ENCODE results near the gene FOSL1. TPM values are rescaled to one million over a fixed set of nuclear protein-coding genes. Genes with fewer than 3 reads are reported as not detected.
A peak's percentile ranks its signal among the peaks of the same experiment; 100 is the strongest.

The FOSL1 gene
- total RNA-seq, 3 donors from 2014 or later (not counting 1 experiment from before 2014, with no cell fraction given), result 3.4 to 9.0 (median 6.8) TPM

GRCh38 chr11:65879617-65880016 is 20.6 kb downstream of the FOSL1 start, which contains the start of gene CTSW:
Gene CTSW (plus strand): TSS chr11:65879837. CDS start chr11:65879855, 18 bp downstream.
- H3K9me3 ChIP-seq (ENCODE audit: control insufficient read depth, insufficient read depth, low read length), result no peaks in the 10 kb centered on the region
- H3K4me1 Mint-ChIP-seq, result peaks cover 41 to 62% of the 10 kb centered on the region in 2 donors
- DNase-seq, result peak; percentile 62 to 75
- TF ChIP-seq, protein P1, sequence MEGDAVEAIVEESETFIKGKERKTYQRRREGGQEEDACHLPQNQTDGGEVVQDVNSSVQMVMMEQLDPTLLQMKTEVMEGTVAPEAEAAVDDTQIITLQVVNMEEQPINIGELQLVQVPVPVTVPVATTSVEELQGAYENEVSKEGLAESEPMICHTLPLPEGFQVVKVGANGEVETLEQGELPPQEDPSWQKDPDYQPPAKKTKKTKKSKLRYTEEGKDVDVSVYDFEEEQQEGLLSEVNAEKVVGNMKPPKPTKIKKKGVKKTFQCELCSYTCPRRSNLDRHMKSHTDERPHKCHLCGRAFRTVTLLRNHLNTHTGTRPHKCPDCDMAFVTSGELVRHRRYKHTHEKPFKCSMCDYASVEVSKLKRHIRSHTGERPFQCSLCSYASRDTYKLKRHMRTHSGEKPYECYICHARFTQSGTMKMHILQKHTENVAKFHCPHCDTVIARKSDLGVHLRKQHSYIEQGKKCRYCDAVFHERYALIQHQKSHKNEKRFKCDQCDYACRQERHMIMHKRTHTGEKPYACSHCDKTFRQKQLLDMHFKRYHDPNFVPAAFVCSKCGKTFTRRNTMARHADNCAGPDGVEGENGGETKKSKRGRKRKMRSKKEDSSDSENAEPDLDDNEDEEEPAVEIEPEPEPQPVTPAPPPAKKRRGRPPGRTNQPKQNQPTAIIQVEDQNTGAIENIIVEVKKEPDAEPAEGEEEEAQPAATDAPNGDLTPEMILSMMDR (IDR thresholded peaks at IDR 0.05), result no peak
- peaks cover 31% of the 10 kb centered on the region for H3K36me3 ChIP-seq (ENCODE audit: control insufficient read depth, insufficient read depth, low read length)
- no peaks in the 10 kb centered on the region for H3K27me3 ChIP-seq (ENCODE audit: control insufficient read depth, insufficient read depth, low read length)
- peak; percentile 60 to 72 (median 71) for ATAC-seq
- peak within 1 kb of the TSS; percentile 90 for H3K4me3 Mint-ChIP-seq
- peak within 1 kb of the TSS; percentile 85 to 95 for H3K27ac Mint-ChIP-seq
- WGBS (ENCODE audit: insufficient coverage), result 6% methylated on average over 7 of the region's 7 CpGs
- no peaks in the 10 kb centered on the region for H3K36me3 Mint-ChIP-seq
- intact Hi-C loops (cut with micrococcal nuclease), result no loop called here
- H3K9me3 Mint-ChIP-seq, result no peaks in the 10 kb centered on the region
- peak within 1 kb of the TSS; percentile 82 for H3K27ac ChIP-seq (ENCODE audit: low read length)
- no peaks in the 10 kb centered on the region for H3K27me3 Mint-ChIP-seq (ENCODE audit: low read depth in 2 of 2)
- H3K4me1 ChIP-seq (ENCODE audit: control insufficient read depth, insufficient read depth, low read length), result peaks cover 74% of the 10 kb centered on the region
- H3K4me3 ChIP-seq (ENCODE audit: low read length), result peak within 1 kb of the TSS; percentile 81

DNA sequence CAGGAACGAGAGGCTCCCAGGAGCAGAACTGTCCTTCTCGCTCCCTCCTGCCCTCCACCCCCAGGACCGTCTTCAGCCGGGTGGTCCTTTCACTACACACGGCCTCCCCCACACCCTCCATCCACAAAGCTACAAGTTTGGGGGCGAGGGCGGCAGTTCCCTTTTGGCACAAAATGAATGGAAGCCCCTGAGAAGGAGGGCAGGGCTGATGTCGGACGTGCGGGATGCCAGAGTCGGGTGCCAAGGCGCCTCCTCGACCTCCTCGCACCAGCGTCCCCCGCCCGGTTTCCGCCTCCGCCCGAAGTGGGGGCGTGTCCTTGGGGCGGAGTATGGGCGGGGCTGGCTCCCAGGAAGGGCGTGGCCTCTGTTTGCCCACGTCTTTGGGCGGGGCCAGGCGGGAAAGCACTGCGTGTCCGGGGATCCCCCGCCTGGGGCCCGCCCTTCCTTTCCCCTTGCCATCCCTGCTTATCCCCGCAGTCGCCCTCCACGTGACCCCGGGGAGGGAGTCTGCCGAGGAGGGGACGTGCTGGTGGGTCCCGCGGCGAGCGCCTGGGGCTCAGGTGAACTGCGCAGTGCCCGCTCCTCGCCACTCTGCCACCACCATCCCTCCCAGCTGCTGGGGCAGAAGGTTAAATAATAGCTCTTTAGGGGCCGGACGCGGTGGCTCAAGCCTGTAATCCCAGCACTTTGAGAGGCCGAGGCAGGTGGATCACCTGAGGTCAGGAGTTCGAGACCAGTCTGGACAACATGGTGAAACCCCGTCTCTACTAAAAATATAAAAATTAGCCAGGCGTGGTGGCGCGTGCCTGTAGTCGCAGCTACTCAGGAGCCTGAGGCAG is 26.7 kb downstream of the FOSL1 start:
- peak overlapping the region; percentile 93 for H3K27ac ChIP-seq (ENCODE audit: low read length)
- intact Hi-C loops (cut with micrococcal nuclease), result loop anchor here (2.0 kb wide), 1 partner anchor 15 kb away; the partner anchor contains the start of gene CFL1
- peaks cover 52% of the 10 kb centered on the region for H3K4me1 ChIP-seq (ENCODE audit: control insufficient read depth, insufficient read depth, low read length)
- DNase-seq (peak; percentile 98 to 99), ATAC-seq (peak; percentile 95 to 99 (median 95))
- H3K36me3 Mint-ChIP-seq, result no peaks in the 10 kb centered on the region
- TF ChIP-seq, protein P1 (IDR thresholded peaks at IDR 0.05), result no peak
- H3K36me3 ChIP-seq (ENCODE audit: control insufficient read depth, insufficient read depth, low read length), result no peaks in the 10 kb centered on the region
- no peaks in the 10 kb centered on the region for H3K27me3 Mint-ChIP-seq (ENCODE audit: low read depth in 2 of 2)
- H3K27ac Mint-ChIP-seq, result peak overlapping the region; percentile 92 to 97
- no peaks in the 10 kb centered on the region for H3K27me3 ChIP-seq (ENCODE audit: control insufficient read depth, insufficient read depth, low read length)
- peaks cover 29 to 38% of the 10 kb centered on the region in 2 donors for H3K4me1 Mint-ChIP-seq
- peak overlapping the region; percentile 54 for H3K4me3 ChIP-seq (ENCODE audit: low read length)
- H3K4me3 Mint-ChIP-seq, result peak overlapping the region; percentile 96
- H3K9me3 ChIP-seq (ENCODE audit: control insufficient read depth, insufficient read depth, low read length), result no peaks in the 10 kb centered on the region
- H3K9me3 Mint-ChIP-seq, result no peaks in the 10 kb centered on the region
- 7% methylated on average over 53 of the region's 54 CpGs for WGBS (ENCODE audit: insufficient coverage)

DNA sequence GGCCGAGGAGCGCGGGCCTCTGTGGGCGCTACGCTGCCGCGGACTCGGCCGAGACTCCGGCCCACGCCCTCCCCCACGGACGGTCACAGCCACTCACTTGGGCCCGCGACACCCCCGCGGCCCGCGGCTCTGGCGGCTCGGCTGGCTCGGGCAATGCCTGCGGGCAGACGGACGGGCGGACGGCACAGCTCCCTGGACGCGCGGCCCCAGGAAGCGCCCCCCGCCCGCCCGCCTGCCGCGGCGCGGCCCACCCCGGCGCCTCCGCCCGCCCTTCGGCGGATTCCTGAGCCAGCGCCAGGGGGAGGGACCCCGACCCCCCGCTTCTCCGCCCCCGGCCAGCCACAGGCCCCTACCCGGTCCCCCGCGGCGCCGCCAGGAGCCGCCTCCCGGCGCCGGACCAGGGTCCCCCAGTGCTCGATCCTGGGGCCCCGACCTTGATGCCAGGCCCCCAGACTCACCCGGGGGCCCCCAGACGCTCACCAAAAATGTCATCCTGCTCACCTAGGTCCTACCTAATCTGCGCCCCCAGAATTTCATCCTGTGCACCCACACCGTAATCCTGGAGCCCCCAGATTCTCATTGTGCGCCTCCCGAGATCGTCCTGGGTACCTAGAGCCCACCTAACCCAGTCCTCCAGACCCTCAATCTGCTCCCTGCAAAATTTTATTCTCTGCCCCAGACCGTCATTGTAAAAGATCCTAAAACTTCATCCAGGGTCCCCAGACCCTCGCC is 27.4 kb downstream of the FOSL1 start, which contains the start of gene EFEMP2:
Gene EFEMP2 (minus strand): TSS at position 215 of the 732 bp plus-strand sequence. CDS start 446 bp downstream, outside the sequence.
- TF ChIP-seq, protein P1 (IDR thresholded peaks at IDR 0.05), result no peak
- 3% methylated on average over 68 of the region's 69 CpGs for WGBS (ENCODE audit: insufficient coverage)
- no peaks in the 10 kb centered on the region for H3K36me3 ChIP-seq (ENCODE audit: control insufficient read depth, insufficient read depth, low read length)
- Mint-ChIP-seq H3K27me3 (ENCODE audit: low read depth in 2 of 2) (no peaks in the 10 kb centered on the region), H3K9me3 (no peaks in the 10 kb centered on the region), H3K27ac (peak within 1 kb of the TSS; percentile 92 to 97), H3K36me3 (no peaks in the 10 kb centered on the region), H3K4me1 (peaks cover 24 to 31% of the 10 kb centered on the region in 2 donors), H3K4me3 (peak within 1 kb of the TSS; percentile 96)
- DNase-seq (peak in 1 of 2 donors; percentile 33), ATAC-seq (no peak)
- H3K4me1 ChIP-seq (ENCODE audit: control insufficient read depth, insufficient read depth, low read length), result peaks cover 45% of the 10 kb centered on the region
- no peaks in the 10 kb centered on the region for H3K9me3 ChIP-seq (ENCODE audit: control insufficient read depth, insufficient read depth, low read length)
- peak within 1 kb of the TSS; percentile 93 for H3K27ac ChIP-seq (ENCODE audit: low read length)
- intact Hi-C loops (cut with micrococcal nuclease), result loop anchor here (2.0 kb wide), 1 partner anchor 14 kb away; the partner anchor contains the start of gene CFL1
- H3K4me3 ChIP-seq (ENCODE audit: low read length), result peak within 1 kb of the TSS; percentile 54
- no peaks in the 10 kb centered on the region for H3K27me3 ChIP-seq (ENCODE audit: control insufficient read depth, insufficient read depth, low read length)
